Activated CD8-positive, alpha-beta memory T cell treated with anti-CD3 and anti-CD28 coated beads, Interleukin-2, amount 50 U/mL, for 4 hours (primary cell): ENCODE data around the gene NBEAL2.
"Not testable (repeated sequence)": the region's sequence is repeated elsewhere in the genome, so short reads cannot be mapped to it uniquely, and the experiment has no call there.

Experiments used
- DNase-seq: peaks from one replicate; pipeline ENCODE4 v3.0.0-alpha.2; 2020

NBEAL2 gene

DNA sequence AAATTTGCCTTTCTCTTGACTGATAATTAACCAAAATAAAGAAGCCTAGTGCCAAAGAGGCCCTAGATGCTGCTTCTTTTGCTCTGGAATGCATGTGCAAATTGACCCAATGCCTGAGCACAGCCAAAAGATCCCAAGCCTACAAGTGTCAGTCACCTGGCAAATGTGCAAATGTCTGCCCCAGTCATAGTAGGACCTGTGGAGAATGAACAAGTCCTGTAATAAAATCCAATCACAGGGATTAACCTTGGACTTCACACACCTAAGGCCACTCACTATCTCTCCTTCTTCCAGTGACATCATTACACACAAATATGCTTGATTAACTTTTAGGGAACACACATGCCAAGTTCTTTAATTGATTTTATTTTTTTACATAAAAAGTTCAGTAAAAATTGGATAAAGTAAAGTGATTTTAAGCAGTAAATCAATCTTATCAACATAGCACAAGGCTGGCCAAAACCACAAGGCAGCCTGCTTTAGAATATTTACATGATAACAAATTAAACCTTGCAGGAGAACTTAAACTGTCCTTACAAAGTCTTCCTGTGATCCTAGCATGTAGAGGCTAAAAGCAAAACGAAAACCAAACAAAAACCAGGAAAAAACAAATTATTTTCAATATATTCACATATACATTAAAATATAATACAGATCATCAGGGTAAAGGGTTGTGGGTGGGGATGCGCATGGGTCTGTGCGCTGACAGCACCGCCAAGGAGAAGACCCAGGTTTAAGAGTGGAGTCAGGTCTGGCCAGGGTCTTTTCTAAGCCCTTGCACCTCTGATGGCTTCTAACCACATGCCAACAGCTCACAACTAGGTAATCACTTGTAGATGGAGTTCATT lies 36.8 kb downstream of the NBEAL2 start:
- DNase-seq, result no peak

DNA sequence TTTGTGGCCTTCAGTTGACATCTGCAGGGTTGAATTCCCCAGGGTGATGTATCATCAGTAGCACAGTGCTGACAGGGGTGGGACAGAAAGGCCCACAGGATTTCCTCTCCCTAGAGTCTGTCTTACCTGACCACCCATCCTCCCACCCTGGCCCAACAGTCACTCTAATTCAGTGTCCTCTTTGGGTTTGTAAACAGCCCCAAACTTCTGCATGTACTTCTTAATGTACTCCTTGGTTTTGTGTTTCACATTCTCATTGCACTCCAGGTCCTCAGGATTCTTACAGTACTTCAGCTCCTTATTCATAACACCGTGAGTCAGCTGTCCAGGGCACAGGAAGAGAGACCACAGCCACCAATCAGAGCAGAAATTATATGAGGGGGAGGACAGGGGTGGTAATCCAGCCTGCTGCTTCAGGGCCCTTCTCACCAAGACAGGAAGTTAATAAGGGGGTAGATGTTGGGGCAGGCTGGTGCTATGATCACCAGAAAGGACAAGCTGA lies 37.5 kb downstream of the NBEAL2 start:
- DNase-seq, result peak; percentile 41

DNA sequence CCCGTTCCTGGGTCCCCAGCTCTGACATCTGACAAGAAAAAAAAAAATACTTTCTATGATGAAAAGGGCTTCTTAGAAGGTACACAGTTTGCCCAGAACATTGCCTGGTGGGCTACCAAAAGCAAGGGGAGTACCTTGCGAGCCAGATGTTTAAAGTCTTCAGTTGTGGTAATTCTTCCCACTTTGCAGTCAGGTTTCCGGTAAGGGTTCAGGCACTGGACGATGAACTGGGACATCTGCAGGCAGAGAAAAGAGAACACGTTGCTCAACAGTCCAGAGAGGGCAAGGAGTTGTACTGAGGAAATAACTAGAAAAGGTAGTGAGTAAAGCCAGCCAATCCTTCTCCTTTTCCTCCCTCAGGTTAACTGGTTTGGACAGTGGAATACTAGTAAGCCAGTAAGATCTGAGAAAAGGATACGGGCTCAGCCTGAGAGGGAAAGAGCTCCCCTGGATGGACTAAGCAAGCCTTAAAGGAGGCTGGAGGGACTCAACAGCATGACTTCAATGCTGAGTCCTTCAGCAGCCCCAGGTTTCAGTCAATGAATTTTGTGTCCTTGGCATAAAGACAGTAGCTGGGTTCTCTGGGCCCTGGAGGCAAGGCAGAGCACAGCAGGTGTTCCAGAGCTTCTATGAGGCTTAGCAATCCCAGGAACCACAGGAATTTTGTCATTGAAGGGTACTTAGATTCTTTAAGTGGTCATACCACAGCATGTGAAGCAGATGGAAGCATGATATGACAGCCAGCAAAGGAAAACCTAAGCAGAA lies 38.2 kb downstream of the NBEAL2 start:
- no peak for DNase-seq

DNA sequence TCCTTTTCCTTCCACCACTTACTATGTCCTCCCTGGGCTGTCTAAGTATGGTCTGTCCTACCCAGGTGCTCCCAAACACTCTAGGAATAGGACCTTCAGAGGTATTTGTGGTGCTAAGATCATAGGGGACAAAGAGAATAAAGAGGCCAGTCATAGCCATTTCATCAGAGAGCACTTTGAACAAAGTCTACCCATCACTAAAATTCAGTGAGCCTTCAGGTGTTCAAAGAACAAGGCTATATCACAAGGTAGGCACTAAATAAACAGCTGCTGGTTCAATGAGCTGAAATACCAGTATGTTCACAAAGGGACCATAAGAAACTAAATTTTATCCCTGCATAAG lies 38.8 kb downstream of the NBEAL2 start:
- DNase-seq, result no peak

DNA sequence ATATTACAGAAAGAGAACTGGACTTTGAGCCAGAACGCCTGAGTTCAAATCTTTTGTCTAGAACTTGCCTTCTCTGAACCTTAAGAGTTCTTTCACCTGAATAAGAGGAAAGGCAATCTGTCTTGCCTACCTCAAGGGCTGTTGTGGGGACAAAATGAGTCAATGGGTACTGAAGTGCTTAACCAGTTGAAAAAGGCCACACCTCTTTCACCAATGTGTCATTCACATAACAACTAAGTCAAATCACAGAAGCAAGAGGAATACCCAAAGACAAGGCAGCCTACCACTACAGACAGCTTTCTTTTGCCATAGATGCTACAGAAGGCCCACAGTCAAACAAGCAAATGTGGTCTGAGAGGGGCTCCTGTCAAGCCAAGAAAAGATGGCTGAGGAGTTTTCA lies 39.7 kb downstream of the NBEAL2 start:
- DNase-seq, result no peak

DNA sequence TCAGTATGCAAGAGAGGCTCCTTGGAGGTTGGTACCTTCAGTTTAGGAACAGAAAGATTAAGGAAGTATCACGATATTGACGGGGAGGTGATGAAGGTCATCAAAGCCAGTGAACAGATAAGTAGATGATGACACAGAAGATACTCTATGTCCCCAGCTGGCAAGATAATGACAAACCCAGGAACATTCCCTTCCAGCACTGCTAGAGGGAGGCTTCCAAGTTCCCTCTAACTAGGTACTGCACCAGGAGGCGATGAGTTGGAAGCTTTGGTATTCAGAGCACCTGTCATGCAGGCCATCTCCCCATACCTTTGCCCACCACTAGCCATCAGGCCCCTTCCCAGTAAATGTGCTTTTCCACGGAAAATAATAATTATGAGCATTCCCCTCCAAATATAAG lies 40.8 kb downstream of the NBEAL2 start:
- DNase-seq, result no peak

DNA sequence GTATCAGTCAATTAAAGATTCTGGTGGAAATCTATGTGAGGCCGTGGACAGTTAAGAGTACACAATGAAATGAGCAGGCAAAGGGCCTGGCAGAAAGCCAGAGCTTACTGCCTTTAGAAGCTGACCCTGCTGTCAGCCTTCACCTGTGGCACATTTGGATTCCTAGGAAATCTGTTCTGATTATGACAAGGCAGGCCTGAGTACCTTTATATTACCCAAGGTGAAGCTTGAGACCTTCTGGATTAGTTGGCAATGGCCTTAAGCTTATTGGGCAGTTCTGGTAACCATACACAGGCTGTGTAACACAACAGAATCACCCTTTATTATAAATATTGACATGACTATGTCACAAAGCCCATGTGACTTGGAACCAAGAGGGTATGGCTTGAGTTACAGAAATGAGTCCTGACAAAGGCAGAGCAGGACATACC lies 43.2 kb downstream of the NBEAL2 start:
- no peak for DNase-seq

DNA sequence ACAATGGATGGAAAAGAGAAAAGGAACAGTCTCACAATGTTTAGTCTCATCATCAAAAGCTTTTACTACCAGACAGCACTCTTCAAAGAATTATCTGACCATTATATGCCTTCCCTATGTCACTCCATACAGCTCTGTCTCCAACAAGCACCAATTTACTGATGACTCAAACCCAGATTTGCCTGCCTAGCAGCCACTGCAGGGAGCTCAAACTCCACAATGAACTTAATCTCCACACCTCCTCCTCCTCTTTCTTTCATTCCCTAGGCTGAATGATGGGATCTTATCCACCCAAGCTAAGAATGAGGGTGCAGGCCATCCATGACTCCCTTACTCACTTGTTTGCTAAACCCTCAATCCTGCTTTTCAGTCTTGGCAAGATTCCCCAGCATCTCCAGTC lies 45.5 kb downstream of the NBEAL2 start:
- DNase-seq, result no peak

DNA sequence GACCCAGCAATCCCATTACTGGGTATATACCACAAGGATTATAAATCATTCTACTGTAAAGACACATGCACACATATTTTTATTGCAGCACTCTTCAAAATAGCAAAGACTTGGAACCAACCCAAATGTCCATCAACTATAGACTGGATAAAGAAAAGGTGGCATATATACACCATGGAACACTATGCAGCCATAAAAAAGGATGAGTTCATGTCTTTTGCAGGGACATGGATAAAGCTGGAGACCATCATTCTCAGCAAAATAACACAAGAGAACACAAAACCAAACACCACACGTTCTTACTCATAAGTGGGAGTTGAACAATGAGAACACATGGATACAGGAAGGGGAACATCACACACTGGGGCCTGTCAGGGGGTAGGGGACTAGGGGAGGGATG lies 47.0 kb downstream of the NBEAL2 start:
- DNase-seq, result not testable (repeated sequence)

DNA sequence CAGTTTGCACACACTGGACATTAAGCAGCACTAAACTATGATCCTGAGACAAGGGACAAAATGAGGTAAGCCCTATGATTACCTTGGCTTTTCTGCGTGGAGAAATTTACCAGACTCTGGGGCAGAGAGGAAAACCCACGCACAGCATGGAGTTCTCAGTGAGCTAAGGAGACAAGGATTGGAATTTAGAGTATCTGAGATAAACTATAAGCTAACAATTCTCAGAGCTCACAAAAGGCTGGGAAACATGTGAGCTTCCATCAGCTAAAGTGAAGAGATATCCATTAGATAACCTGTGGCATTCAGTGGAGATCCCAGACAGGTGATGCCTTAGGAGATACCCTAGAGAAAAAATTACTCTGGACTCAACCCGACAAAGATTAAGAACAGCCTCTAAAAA lies 48.7 kb downstream of the NBEAL2 start:
- no peak for DNase-seq

DNA sequence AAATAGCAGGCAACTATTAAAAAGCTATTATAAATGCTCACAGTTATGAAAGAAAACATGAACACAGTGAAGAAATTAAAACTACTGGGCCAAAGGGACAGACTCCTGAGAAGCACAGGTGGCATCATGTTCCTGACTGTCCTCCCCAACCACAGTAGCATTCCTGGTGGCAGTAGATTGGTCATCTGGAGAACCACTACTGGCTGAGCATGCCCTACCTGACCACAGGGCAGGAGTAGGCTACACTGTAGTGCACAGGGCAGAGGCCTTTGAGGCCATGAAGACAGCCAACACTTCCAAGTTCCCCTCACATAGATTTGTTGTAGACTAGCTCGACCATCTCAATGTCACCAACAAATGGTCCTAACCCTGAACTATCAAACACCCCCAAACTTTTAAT lies 49.2 kb downstream of the NBEAL2 start:
- no peak for DNase-seq

DNA sequence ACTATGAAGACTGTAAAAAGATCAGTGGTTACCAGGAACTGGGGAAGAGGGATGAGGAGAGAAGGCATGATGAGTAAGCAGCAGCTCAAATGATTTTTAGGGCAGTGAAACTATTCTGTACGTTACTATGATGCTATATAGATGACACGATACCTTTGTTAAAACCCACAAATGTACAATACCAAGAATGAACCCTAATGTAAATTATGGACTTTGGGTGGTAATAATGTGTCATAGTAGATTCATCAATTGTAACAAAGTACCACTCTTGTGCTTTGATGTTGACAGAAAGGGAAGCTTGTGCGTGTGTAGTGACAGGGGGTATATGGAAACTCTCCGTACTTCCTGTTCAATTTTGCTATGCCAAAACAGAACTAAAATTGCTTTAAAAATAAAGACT lies 51.6 kb downstream of the NBEAL2 start:
- DNase-seq, result not testable (repeated sequence)

DNA sequence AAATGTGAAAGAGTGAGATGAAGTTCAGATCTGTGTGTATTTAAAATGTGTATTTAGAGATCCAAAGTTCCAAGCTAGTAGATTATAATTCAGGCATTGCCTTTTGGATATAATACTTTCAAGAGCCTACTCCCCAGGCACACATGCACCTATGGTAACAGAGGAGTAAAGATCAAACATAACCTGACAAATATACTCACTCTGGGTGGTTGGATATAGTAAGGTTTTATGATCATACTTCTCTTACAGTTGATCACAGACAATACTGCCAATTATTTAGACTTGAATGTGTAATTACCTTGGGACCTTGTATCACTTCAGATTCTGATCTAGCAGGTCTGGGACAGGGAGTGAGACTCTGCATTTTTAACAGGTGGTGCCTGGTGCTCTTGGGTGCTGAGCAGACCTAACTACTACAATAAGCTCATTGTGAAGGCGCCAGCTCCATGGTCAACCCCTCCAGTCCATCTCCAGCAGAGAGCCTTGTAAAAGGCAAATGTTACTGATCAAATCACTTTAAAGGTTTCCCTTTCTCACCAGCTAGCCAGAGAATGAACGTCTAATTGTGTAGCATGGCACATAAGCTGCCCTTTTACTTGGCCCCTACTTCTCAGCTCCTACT lies 55.5 kb downstream of the NBEAL2 start:
- DNase-seq, result no peak

DNA sequence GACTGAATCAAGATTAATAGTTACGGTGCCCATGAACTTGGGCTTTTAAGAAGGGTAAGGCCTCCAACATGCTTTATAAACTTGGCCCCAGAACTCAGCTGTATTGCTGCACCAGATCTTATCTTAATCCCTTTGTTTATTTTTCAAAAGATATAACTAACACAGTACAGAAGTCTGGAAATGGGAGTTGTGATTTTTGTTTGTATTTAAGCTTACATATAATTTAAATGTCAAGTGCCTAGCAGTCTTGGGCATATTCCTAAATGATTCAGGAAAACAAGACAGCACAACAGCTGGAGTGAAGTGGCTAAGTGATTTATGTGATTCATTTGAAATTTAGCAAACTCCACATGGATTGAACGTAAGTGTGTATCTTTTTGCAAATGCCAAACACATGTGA lies 56.2 kb downstream of the NBEAL2 start:
- DNase-seq, result no peak

DNA sequence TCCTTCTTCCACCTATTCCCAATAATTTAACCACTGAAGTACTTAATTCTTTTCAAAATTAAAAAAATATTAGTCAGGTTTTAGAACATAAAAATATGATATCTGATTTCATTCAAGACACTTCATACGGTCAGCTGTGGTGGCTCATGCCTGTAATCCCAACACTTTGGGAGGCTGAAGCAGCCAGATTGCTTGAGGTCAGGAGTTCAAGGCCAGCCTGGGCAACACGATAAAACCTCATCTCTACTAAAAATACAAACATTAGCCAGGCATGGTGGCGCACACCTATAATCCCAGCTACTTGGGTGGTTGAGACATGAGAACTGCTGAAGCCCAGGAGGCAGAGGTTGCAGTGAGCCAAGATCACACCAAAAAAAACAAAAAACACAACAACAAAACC lies 56.7 kb downstream of the NBEAL2 start:
- DNase-seq, result no peak

DNA sequence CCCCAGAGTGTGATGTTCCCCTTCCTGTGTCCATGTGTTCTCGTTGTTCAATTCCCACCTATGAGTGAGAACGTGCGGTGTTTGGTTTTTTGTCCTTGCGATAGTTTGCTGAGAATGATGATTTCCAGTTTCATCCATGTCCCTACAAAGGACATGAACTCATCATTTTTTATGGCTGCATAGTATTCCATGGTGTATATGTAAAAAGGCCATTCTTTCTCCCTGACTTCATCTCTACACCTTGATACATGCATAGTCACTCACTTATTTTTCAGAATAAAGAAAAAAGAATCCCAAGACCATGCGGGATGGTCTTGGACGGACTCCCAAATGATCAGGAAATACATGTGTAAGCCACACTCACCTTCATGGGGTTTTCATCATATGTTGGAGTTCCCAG lies 57.8 kb downstream of the NBEAL2 start:
- DNase-seq, result not testable (repeated sequence)

DNA sequence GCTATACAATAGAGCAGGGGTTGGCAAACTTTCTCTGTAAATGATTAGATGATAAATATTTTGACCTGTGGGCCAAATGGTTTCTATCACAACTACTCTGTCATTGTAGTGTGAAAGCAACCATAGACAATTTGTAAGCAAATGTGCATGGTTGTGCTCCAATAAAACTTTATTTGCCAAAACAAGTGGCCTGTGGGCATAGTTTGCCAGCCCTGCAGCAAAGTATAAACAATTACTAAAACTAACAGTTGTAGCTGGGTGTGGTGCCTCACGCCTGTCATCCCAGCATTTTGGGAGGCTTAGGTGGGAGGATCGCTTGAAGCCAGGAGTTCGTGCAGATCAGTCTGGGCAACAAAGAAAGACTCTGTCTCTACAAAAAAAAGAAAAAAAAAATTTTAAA lies 61.6 kb downstream of the NBEAL2 start:
- no peak for DNase-seq

DNA sequence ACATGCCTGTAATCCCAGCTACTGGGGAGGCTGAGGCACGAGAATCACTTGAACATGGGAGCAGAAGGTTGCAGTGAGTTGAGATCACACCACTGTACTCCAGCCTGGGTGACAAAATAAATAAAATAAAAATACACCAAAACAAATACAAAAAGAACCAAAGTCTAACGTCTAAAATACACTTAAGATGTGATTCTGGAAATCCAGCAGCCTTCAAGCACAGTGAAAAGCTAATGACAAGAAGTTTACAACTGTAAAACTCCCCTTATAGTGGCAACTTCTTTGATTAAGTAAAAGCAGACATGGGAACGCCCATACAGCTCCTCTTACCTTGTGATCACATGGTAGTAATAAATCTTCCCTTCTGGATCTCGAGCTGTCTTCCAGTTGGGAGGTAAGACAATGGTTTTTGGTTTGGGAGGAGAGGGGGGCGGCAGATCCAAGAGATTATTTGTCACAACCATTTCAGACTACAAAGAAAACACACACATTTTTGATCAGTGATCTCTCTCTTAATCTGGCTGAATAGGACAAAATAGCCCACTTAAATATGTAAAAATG lies 62.8 kb downstream of the NBEAL2 start:
- no peak for DNase-seq

DNA sequence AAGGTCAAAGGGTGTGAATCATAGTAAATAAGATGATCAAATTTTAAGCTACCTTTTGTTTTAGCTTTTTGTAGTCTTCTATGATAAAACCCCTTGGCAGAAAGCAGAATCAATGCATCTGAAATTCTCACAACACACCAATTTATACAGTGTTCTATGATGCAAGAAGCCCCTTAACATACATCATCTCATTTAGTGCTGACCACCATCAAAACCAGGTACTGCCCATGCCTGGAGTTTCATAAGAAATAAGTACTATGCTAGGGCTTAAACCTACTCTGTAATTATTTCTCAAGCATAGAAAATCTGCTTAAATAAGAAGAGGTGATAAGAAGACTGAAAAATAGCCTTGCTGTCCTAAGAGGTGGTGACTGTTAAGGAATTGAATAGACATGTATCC lies 67.6 kb downstream of the NBEAL2 start:
- DNase-seq, result no peak

DNA sequence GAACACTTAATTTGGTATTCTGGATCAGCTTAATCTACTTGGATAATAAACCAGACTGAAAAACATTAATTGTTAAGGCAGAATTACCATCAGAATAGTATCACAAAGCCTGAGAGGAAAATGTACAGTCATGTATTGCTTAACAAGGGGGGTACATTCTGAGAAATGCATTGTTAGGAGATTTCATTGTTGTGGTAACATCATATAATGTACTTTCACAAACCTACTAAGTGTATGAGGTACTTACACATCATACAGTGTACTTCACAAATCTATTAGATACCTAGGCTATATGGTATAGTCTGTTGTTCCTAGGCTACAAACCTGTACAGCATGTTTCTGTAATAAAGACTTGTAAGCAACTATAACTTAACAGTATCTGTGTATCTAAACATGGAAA lies 68.2 kb downstream of the NBEAL2 start:
- DNase-seq, result no peak

DNA sequence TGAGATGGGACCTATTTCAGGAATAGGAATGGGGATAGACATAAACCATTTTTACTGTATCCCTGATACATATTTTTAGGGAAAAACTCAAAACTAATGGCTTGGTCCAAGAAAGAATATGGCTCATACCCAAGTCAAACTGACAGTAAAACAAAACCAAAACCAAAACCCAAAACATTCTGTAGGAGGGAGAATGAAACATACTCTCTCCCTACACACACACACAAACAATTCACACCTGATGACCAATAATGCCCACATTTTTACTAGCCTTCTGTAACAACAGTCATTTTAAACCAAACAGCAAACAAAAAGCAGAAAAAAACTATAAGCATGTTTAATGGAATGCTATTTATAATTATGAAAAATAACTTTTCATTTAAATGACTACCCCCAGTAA lies 74.9 kb downstream of the NBEAL2 start:
- no peak for DNase-seq

DNA sequence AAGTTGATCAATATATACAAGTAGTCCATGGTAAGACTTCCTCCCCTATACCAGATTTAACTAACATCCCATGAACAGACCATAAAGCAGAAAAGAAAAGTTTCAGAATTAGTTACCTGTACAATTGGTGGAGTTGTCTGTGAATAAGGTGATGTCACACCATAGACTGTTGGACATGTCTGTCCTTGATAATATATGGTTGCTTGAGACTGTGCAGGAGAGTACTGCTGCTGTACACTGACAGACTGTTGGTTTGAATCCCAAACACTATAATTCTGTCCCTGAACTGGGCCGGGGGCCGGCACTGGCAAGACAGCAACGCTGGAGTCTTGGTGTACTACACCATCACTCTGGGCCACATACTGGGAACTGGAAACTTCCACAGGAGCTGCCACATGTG lies 77.2 kb downstream of the NBEAL2 start:
- no peak for DNase-seq

DNA sequence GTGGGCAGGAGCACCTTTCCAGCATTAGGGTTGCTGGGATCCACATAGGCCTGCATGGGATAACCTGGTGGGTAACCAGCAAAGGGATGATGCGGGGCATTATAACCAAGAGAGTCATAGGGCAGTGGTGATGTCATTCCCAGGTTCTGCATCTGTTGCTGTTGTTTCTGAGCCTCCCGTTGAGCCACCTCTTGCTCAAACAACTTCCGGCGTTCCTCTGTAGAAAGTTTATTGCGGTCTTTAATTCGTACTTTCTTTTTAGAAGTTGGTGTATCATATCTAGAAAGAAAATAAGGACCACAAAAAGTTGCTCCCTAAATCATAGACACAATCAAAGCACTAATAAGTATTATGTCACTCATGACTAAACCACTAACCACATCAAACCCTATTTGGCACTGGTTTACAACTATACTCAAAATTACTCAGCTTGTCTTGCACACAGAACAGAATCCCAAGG lies 77.8 kb downstream of the NBEAL2 start:
- DNase-seq, result peak; percentile 53
